GM12878 (cell line): Measurements from ENCODE around the gene DRICH1.

Source experiments
- BCL11A ChIP-seq: IDR thresholded peaks from 2 replicates; pipeline ENCODE4 v1.6.1; 2011; ENCODE audit warnings: low read depth, low read length
- NR2F1 ChIP-seq: fragments of 450-650 bp; conservative IDR thresholded peaks from 2 replicates; pipeline ENCODE4 v1.6.1; 2017; ENCODE audit warnings: mild to moderate bottlenecking
- POLR2A ChIP-seq: IDR thresholded peaks from 2 replicates; pipeline ENCODE4 v1.6.1; 2011; ENCODE audit warnings: low read depth, mild to moderate bottlenecking, low read length
- SMC3 ChIP-seq: IDR thresholded peaks from 2 replicates; pipeline ENCODE4 v1.6.1; 2011; ENCODE audit warnings: low read length, improper control_type of control experiment, borderline replicate concordance
- ZNF274 ChIP-seq: IDR thresholded peaks from one replicate; pipeline ENCODE4 v1.8.0; 2011; ENCODE audit not compliant: insufficient read length, insufficient read depth
- TF ChIP-seq, protein P1 (sequence below): IDR thresholded peaks from 2 replicates; pipeline ENCODE4 v1.6.1; 2012; ENCODE audit warnings: low read depth, low read length, improper control_type of control experiment
- TF ChIP-seq, protein P2 (sequence below): fragments of 450-650 bp; IDR thresholded peaks from 2 replicates; pipeline ENCODE4 v1.6.1; 2017; ENCODE audit warnings: mild to moderate bottlenecking
- TF ChIP-seq, protein P3 (sequence below), 3 experiments: IDR thresholded peaks in 2 of 3; conservative IDR thresholded peaks in 1 of 3; 2 replicates each; pipeline ENCODE4 v1.5.1; 2011; ENCODE audit warnings: low read depth in 3 of 3, low read length in 3 of 3, mild to moderate bottlenecking in 3 of 3, control low read depth in 2 of 3, moderate library complexity in 2 of 3, inconsistent platforms in 1 of 3, mixed read lengths in 1 of 3; ENCODE audit not compliant: control insufficient read depth in 2 of 3, insufficient read depth in 1 of 3; ENCODE audit errors: extremely low read depth in 1 of 3
- TF ChIP-seq, protein P4 (sequence below): fragments of 450-650 bp; IDR thresholded peaks from 2 replicates; pipeline ENCODE4 v1.6.1; 2016; ENCODE audit warnings: mild to moderate bottlenecking, moderate library complexity, borderline replicate concordance
- TF ChIP-seq, protein P5 (sequence below): IDR thresholded peaks from 2 replicates; pipeline ENCODE4 v1.6.1; 2011; ENCODE audit warnings: mild to moderate bottlenecking, low read depth, low read length, moderate library complexity; ENCODE audit not compliant: insufficient replicate concordance
- TF ChIP-seq, protein P6 (sequence below): fragments of 450-650 bp; IDR thresholded peaks from 2 replicates; pipeline ENCODE4 v1.6.1; 2017; ENCODE audit warnings: mild to moderate bottlenecking, low read depth, inconsistent platforms; ENCODE audit not compliant: poor library complexity, severe bottlenecking

DNA sequence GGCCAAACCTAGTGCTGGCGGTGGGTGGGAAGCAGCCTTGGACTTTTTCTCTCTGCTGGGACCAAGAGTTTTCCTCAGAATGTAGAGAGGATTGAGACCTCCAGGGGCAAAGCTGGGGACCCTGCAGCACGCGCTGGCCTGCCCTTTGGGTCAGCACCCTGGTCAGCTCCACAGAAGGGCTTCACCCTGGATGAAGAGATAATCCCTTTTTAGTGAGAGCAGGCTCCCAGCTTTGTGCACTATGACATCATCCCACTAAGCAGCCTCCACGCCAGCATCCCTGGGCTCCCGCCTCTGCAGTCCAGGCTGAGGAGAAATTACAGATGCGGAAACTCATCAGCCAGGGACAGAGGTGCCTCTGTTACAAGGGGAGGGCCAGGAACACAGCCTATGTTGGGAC, 23.5 kb downstream of the DRICH1 start:
- TF ChIP-seq SMC3, result no peak
- TF ChIP-seq, protein P1, sequence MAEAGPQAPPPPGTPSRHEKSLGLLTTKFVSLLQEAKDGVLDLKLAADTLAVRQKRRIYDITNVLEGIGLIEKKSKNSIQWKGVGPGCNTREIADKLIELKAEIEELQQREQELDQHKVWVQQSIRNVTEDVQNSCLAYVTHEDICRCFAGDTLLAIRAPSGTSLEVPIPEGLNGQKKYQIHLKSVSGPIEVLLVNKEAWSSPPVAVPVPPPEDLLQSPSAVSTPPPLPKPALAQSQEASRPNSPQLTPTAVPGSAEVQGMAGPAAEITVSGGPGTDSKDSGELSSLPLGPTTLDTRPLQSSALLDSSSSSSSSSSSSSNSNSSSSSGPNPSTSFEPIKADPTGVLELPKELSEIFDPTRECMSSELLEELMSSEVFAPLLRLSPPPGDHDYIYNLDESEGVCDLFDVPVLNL, result no peak
- TF ChIP-seq, protein P2, sequence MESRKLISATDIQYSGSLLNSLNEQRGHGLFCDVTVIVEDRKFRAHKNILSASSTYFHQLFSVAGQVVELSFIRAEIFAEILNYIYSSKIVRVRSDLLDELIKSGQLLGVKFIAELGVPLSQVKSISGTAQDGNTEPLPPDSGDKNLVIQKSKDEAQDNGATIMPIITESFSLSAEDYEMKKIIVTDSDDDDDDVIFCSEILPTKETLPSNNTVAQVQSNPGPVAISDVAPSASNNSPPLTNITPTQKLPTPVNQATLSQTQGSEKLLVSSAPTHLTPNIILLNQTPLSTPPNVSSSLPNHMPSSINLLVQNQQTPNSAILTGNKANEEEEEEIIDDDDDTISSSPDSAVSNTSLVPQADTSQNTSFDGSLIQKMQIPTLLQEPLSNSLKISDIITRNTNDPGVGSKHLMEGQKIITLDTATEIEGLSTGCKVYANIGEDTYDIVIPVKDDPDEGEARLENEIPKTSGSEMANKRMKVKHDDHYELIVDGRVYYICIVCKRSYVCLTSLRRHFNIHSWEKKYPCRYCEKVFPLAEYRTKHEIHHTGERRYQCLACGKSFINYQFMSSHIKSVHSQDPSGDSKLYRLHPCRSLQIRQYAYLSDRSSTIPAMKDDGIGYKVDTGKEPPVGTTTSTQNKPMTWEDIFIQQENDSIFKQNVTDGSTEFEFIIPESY, result no peak
- TF ChIP-seq BCL11A, result no peak
- TF ChIP-seq, protein P3, sequence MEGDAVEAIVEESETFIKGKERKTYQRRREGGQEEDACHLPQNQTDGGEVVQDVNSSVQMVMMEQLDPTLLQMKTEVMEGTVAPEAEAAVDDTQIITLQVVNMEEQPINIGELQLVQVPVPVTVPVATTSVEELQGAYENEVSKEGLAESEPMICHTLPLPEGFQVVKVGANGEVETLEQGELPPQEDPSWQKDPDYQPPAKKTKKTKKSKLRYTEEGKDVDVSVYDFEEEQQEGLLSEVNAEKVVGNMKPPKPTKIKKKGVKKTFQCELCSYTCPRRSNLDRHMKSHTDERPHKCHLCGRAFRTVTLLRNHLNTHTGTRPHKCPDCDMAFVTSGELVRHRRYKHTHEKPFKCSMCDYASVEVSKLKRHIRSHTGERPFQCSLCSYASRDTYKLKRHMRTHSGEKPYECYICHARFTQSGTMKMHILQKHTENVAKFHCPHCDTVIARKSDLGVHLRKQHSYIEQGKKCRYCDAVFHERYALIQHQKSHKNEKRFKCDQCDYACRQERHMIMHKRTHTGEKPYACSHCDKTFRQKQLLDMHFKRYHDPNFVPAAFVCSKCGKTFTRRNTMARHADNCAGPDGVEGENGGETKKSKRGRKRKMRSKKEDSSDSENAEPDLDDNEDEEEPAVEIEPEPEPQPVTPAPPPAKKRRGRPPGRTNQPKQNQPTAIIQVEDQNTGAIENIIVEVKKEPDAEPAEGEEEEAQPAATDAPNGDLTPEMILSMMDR (IDR thresholded peaks at IDR 0.05 in 2 of 3, conservative IDR thresholded peaks at IDR 0.05 in 1 of 3; ENCODE audit: control insufficient read depth in 2 of 3, extremely low read depth in 1 of 3, insufficient read depth in 1 of 3, low read depth in 3 of 3, low read length in 3 of 3), result no peak
- no peak for TF ChIP-seq ZNF274
- no peak for TF ChIP-seq NR2F1
- TF ChIP-seq, protein P4, sequence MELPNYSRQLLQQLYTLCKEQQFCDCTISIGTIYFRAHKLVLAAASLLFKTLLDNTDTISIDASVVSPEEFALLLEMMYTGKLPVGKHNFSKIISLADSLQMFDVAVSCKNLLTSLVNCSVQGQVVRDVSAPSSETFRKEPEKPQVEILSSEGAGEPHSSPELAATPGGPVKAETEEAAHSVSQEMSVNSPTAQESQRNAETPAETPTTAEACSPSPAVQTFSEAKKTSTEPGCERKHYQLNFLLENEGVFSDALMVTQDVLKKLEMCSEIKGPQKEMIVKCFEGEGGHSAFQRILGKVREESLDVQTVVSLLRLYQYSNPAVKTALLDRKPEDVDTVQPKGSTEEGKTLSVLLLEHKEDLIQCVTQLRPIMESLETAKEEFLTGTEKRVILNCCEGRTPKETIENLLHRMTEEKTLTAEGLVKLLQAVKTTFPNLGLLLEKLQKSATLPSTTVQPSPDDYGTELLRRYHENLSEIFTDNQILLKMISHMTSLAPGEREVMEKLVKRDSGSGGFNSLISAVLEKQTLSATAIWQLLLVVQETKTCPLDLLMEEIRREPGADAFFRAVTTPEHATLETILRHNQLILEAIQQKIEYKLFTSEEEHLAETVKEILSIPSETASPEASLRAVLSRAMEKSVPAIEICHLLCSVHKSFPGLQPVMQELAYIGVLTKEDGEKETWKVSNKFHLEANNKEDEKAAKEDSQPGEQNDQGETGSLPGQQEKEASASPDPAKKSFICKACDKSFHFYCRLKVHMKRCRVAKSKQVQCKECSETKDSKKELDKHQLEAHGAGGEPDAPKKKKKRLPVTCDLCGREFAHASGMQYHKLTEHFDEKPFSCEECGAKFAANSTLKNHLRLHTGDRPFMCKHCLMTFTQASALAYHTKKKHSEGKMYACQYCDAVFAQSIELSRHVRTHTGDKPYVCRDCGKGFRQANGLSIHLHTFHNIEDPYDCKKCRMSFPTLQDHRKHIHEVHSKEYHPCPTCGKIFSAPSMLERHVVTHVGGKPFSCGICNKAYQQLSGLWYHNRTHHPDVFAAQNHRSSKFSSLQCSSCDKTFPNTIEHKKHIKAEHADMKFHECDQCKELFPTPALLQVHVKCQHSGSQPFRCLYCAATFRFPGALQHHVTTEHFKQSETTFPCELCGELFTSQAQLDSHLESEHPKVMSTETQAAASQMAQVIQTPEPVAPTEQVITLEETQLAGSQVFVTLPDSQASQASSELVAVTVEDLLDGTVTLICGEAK, result no peak
- TF ChIP-seq, protein P5, sequence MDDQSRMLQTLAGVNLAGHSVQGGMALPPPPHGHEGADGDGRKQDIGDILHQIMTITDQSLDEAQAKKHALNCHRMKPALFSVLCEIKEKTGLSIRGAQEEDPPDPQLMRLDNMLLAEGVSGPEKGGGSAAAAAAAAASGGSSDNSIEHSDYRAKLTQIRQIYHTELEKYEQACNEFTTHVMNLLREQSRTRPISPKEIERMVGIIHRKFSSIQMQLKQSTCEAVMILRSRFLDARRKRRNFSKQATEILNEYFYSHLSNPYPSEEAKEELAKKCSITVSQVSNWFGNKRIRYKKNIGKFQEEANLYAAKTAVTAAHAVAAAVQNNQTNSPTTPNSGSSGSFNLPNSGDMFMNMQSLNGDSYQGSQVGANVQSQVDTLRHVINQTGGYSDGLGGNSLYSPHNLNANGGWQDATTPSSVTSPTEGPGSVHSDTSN, result no peak
- TF ChIP-seq, protein P6, sequence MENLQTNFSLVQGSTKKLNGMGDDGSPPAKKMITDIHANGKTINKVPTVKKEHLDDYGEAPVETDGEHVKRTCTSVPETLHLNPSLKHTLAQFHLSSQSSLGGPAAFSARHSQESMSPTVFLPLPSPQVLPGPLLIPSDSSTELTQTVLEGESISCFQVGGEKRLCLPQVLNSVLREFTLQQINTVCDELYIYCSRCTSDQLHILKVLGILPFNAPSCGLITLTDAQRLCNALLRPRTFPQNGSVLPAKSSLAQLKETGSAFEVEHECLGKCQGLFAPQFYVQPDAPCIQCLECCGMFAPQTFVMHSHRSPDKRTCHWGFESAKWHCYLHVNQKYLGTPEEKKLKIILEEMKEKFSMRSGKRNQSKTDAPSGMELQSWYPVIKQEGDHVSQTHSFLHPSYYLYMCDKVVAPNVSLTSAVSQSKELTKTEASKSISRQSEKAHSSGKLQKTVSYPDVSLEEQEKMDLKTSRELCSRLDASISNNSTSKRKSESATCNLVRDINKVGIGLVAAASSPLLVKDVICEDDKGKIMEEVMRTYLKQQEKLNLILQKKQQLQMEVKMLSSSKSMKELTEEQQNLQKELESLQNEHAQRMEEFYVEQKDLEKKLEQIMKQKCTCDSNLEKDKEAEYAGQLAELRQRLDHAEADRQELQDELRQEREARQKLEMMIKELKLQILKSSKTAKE, result no peak
- no peak for TF ChIP-seq POLR2A
